Endothelial cell of umbilical vein (primary cell): ENCODE measurements around the gene TMEM129. TPM values are rescaled to one million over a fixed set of nuclear protein-coding genes. Genes with fewer than 3 reads are reported as not detected.
"Not testable (repeated sequence)": the region's sequence is repeated elsewhere in the genome, so short reads cannot be mapped to it uniquely, and the experiment has no call there.

Experiments
- BruUV-seq: library from RNA; stranded (reverse); fragments of 400-500 nt; replicated peaks from 2 replicates; lab custom pipeline; 2021; lab: Mats Ljungman, UMichigan
- CTCF ChIA-PET: fragments of 300-600, 350-600 bp; sonication (Branson Sonifier 250); formaldehyde crosslinking; loops from one replicate; lab custom pipeline; 2021; ENCODE audit warnings: antibody characterized with exemption, inconsistent platforms; lab: Charles Lee
- POLR2A ChIA-PET: fragments of 300-600, 350-600 bp; sonication (Branson Sonifier 250); formaldehyde crosslinking; loops from one replicate; lab custom pipeline; 2021; ENCODE audit warnings: antibody characterized with exemption, inconsistent platforms; lab: Charles Lee
- DNase-seq: peaks from one replicate; pipeline ENCODE4 v3.0.0-alpha.2; 2011; ENCODE audit warnings: low read depth, low spot score
- FAIRE-seq: peaks from 2 replicates; lab custom pipeline; 2011; peaks lifted over from hg19 to GRCh38; lab: Jason Lieb, UNC
- H2AFZ ChIP-seq: 2 replicates; pipeline ENCODE4 v1.6.0; 2012; ENCODE audit warnings: low read depth, low read length, control low read depth, inconsistent platforms
- H3K27ac ChIP-seq: 2 replicates; pipeline ENCODE4 v1.5.1; 2011; ENCODE audit warnings: low read depth, mild to moderate bottlenecking, control low read depth, low read length, moderate library complexity; ENCODE audit not compliant: insufficient read depth
- H3K27me3 ChIP-seq, 2 experiments: 2 replicates each; pipeline versions ENCODE4 v1.6.0 to v1.6.1; 2011; ENCODE audit warnings: low read length in 2 of 2, mixed read lengths in 1 of 2; ENCODE audit not compliant: control insufficient read depth in 2 of 2, insufficient read depth in 2 of 2
- H3K36me3 ChIP-seq, 2 experiments: 2 replicates in 1 of 2; 3 replicates in 1 of 2; pipeline ENCODE4 v1.5.1; 2011; ENCODE audit warnings: low read length in 2 of 2, mild to moderate bottlenecking in 1 of 2, moderate library complexity in 1 of 2; ENCODE audit not compliant: control insufficient read depth in 2 of 2, insufficient read depth in 2 of 2; ENCODE audit errors: extremely low read depth in 1 of 2
- H3K4me1 ChIP-seq: 3 replicates; pipeline ENCODE4 v1.5.1; 2011; ENCODE audit warnings: mild to moderate bottlenecking, low read length; ENCODE audit not compliant: control insufficient read depth, insufficient read depth; ENCODE audit errors: extremely low read depth
- H3K4me2 ChIP-seq: 2 replicates; pipeline ENCODE4 v1.6.1; 2011; ENCODE audit warnings: low read length, control low read depth, mixed read lengths; ENCODE audit not compliant: insufficient read depth
- H3K4me3 ChIP-seq, 3 experiments: fragments of 200-600 bp in 1 of 3; sonication (generic), shearing (Covaris generic) in 1 of 3; replicated peaks in 1 of 3; 2 replicates each; pipeline ENCODE4 v1.5.1; 2011 to 2016; ENCODE audit warnings: control low read depth in 3 of 3, low read length in 3 of 3, mild to moderate bottlenecking in 2 of 3, inconsistent platforms in 1 of 3, low read depth in 1 of 3, moderate library complexity in 1 of 3; ENCODE audit not compliant: insufficient read depth in 1 of 3
- H3K79me2 ChIP-seq: 2 replicates; pipeline ENCODE4 v1.6.0; 2012; ENCODE audit warnings: low read length, inconsistent platforms; ENCODE audit not compliant: control insufficient read depth, insufficient read depth
- H3K9ac ChIP-seq: replicated peaks from 2 replicates; pipeline ENCODE3; 2011; ENCODE audit warnings: low read length, control low read depth; ENCODE audit not compliant: insufficient read depth; ENCODE audit errors: extremely low read depth
- H3K9me1 ChIP-seq: replicated peaks from 3 replicates; pipeline ENCODE4 v1.6.0; 2011; ENCODE audit warnings: mild to moderate bottlenecking, low read length; ENCODE audit not compliant: control insufficient read depth, insufficient read depth; ENCODE audit errors: extremely low read depth
- H3K9me3 ChIP-seq: replicated peaks from 2 replicates; pipeline ENCODE4 v1.5.1; 2012; ENCODE audit warnings: low read length, inconsistent platforms; ENCODE audit not compliant: control insufficient read depth, insufficient read depth
- H4K20me1 ChIP-seq: replicated peaks from 2 replicates; pipeline ENCODE3; 2011; ENCODE audit warnings: mild to moderate bottlenecking, low read length; ENCODE audit not compliant: control insufficient read depth, insufficient read depth; ENCODE audit errors: extremely low read depth
- CTCF ChIP-seq, 2 donors: IDR thresholded peaks; 1 replicate in 1 of 2; 2 replicates in 1 of 2; pipeline ENCODE4 v1.5.1; 2011; ENCODE audit warnings: low read length in 2 of 2, mild to moderate bottlenecking in 2 of 2, moderate library complexity in 2 of 2, control low read depth in 1 of 2, inconsistent platforms in 1 of 2, low read depth in 1 of 2; ENCODE audit not compliant: insufficient read depth in 1 of 2; ENCODE audit errors: extremely low read depth in 1 of 2
- EZH2 ChIP-seq: IDR thresholded peaks from 2 replicates; pipeline ENCODE4 v1.6.1; 2012; ENCODE audit warnings: borderline replicate concordance, low read depth, mild to moderate bottlenecking, moderate library complexity, low read length, inconsistent platforms; ENCODE audit not compliant: severe bottlenecking
- FOS ChIP-seq: IDR thresholded peaks from 2 replicates; pipeline ENCODE4 v1.6.1; 2011; ENCODE audit warnings: mild to moderate bottlenecking, low read length, moderate library complexity, borderline replicate concordance; ENCODE audit not compliant: insufficient read depth
- GATA2 ChIP-seq: IDR thresholded peaks from 2 replicates; pipeline ENCODE4 v1.7.0; 2011; ENCODE audit warnings: low read depth, mild to moderate bottlenecking, moderate library complexity, mixed read lengths, low read length; ENCODE audit not compliant: insufficient read length, insufficient read depth
- JUN ChIP-seq: IDR thresholded peaks from 2 replicates; pipeline ENCODE4 v1.6.1; 2011; ENCODE audit warnings: borderline replicate concordance, low read depth; ENCODE audit not compliant: insufficient read length, insufficient read depth
- MAX ChIP-seq: IDR thresholded peaks from 2 replicates; pipeline ENCODE4 v1.6.1; 2011; ENCODE audit not compliant: insufficient read depth, insufficient read length
- MYC ChIP-seq: IDR thresholded peaks from one replicate; pipeline ENCODE4 v1.6.1; 2011; ENCODE audit warnings: mild to moderate bottlenecking, low read depth, low read length
- POLR2A ChIP-seq: IDR thresholded peaks from 2 replicates; pipeline ENCODE4 v1.6.1; 2012; ENCODE audit warnings: low read depth, mild to moderate bottlenecking, control low read depth, low read length
- POLR2AphosphoS5 ChIP-seq: IDR thresholded peaks from 2 replicates; pipeline ENCODE4 v1.6.1; 2012; ENCODE audit warnings: low read depth, mild to moderate bottlenecking, control low read depth, low read length, moderate library complexity; ENCODE audit not compliant: insufficient read depth
- dilution Hi-C: fragments of 300-500 bp; cut with MboI; formaldehyde crosslinking; loops from one replicate; pipeline ENCODE4 v1.15.0; 2019; ENCODE audit warnings: low sequenced_read_pairs; ENCODE audit not compliant: extremely low pct_ligation_motif_present
- intact Hi-C: fragments of 100-400 bp; cut with micrococcal nuclease; formaldehyde crosslinking; loops from one replicate; pipeline ENCODE4 v1.10.0; 2022
- polyA plus RNA-seq, 4 experiments: library from polyadenylated mRNA; depleted of rRNA in 3 of 4; stranded (reverse) in 3 of 4; unstranded in 1 of 4; fragments of >200 nt; gene quantifications; 2 replicates each; pipeline versions ENCODE4 v1.2.1 to v1.2.3, GENCODE V29; 2011 to 2012; ENCODE audit warnings: missing spikeins in 1 of 4
- total RNA-seq: library from RNA; stranded (reverse); gene quantifications from 2 replicates; pipeline ENCODE4 v1.2.3, GENCODE V29; 2021

The TMEM129 gene
- total and polyA plus RNA-seq, 2 donors (not counting 3 experiments of a cell fraction or from before 2014, with no cell fraction given) = 23.2 to 33.2 TPM

- CTCF ChIA-PET = interaction anchor here (6.0 kb wide), 1 partner anchor 11 kb away, joined by 53 read pairs; no protein-coding TSS in a partner anchor
These were observed 17.3 kb downstream of the TMEM129 start for GRCh38 chr4:1703867-1704266.

DNA sequence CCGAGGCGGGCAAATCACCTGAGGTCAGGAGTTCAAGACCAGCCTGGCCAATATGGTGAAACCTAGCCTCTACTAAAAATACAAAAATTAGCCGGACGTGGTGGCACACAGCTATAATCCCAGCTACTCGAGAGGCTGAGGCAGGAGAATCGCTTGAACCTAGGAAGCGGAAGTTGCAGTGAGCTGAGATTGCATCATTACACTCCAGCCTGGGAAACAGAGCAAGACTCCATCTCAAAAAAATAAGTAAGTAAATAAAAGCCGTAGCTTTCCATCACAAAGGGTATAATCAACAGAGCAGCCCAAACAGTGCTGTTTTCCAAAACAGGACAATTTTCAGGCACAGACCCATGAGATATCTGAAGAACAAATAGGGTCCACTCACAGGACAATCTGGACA, 19.5 kb downstream of the TMEM129 start:
- H4K20me1 ChIP-seq, FAIRE-seq, H3K4me1 ChIP-seq, DNase-seq, H3K9me3 ChIP-seq, H3K4me2 ChIP-seq, BruUV-seq, H3K9ac ChIP-seq, H3K27me3 ChIP-seq, H3K4me3 ChIP-seq, POLR2A ChIA-PET, intact Hi-C loops, H3K27ac ChIP-seq, H3K9me1 ChIP-seq, dilution Hi-C loops, H2AFZ ChIP-seq: not testable (repeated sequence)
- CTCF ChIA-PET = interaction anchor here (2.2 to 6.0 kb wide), 2 partner anchors 9 to 25 kb away, joined by 6 to 53 read pairs; no protein-coding TSS in a partner anchor
- peaks cover 63% of the 10 kb centered on the region for H3K79me2 ChIP-seq
- H3K36me3 ChIP-seq = peaks cover 22 to 28% of the 10 kb centered on the region in 2 experiments

More at GRCh38 chr4:1703867-1704266, 17.3 kb downstream of the TMEM129 start:
- POLR2A ChIA-PET = no interaction called here
- DNase-seq (no peak), FAIRE-seq (no peak)
- Histone ChIP-seq H3K9me3 (no peaks in the 10 kb centered on the region), H3K4me1 (no peaks in the 10 kb centered on the region), H3K27me3 (no peaks in the 10 kb centered on the region), H2AFZ (no peak overlapping the region), H3K4me2 (no peak overlapping the region), H3K9ac (no peak overlapping the region), H3K27ac (no peak overlapping the region), H3K79me2 (peaks cover 80% of the 10 kb centered on the region), H3K9me1 (no peaks in the 10 kb centered on the region), H3K36me3 (peaks cover 16 to 24% of the 10 kb centered on the region in 2 experiments), H3K4me3 (no peak overlapping the region), H4K20me1 (peaks cover 2% of the 10 kb centered on the region)
- intact Hi-C loops = no loop called here
- TF ChIP-seq FOS = no peak
- no peak for TF ChIP-seq GATA2
- TF ChIP-seq MAX = no peak
- no peak for TF ChIP-seq CTCF (IDR thresholded peaks at IDR 0.05; ENCODE audit: extremely low read depth in 1 of 2, insufficient read depth in 1 of 2, low read depth in 1 of 2, low read length in 2 of 2)
- no peak for TF ChIP-seq MYC
- TF ChIP-seq POLR2A = no peak
- no peak for TF ChIP-seq EZH2
- no peak for TF ChIP-seq JUN
- TF ChIP-seq POLR2AphosphoS5 = no peak
- BruUV-seq = no TSS peak
- dilution Hi-C loops = no loop called here
